GM12891 (cell line): ENCODE measurements around the gene ADGRV1.

ENCODE experiments used
- POLR2A ChIP-seq: IDR thresholded peaks from 2 replicates; pipeline ENCODE4 v1.6.1; 2011; ENCODE audit warnings: low read depth, low read length, control low read depth
- POLR2AphosphoS5 ChIP-seq: IDR thresholded peaks from 2 replicates; pipeline ENCODE4 v1.6.1; 2011; ENCODE audit warnings: low read depth, low read length, control low read depth
- SPI1 ChIP-seq: IDR thresholded peaks from 2 replicates; pipeline ENCODE4 v1.6.1; 2011; ENCODE audit warnings: low read depth, low read length, control low read depth
- TAF1 ChIP-seq: IDR thresholded peaks from 2 replicates; pipeline ENCODE4 v1.6.1; 2011; ENCODE audit warnings: low read depth, low read length, control low read depth

DNA sequence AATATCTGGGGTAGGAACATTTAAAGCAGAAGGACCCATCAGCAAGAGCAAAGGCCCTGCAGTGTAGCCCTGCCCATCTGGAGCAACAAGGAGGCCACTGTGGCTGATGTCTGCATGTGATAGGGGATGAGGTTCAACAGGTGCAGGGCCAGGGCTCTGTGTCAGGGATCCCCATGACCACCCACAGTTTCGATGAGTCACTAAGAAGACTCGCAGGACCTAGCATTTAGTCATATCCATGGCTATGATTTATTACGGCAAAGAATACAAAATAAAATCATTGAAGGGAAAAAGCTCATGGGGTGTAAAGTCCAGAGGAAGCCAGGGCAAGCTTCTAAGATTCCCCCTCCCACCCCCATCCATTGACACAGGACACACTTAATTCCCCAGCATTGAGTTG, 188.6 kb downstream of the ADGRV1 start:
- TF ChIP-seq POLR2AphosphoS5, result no peak
- no peak for TF ChIP-seq POLR2A
- TF ChIP-seq TAF1, result no peak
- no peak for TF ChIP-seq SPI1
